RWPE1 (cell line): ENCODE data around the gene WBP2.

ENCODE experiments used
- CTCF ChIA-PET: fragments of 350-600 bp; sonication (Branson Sonifier 250); formaldehyde crosslinking; extraction: SDS; loops from one replicate; lab custom pipeline; 2021; lab: Yijun Ruan, JAX
- POLR2A ChIA-PET: fragments of 400-600 bp; formaldehyde crosslinking; extraction: SDS; loops from one replicate; lab custom pipeline; 2020; ENCODE audit warnings: antibody characterized with exemption; ENCODE audit not compliant: low non-redundant PET; lab: Yijun Ruan, JAX
- DNase-seq: peaks from one replicate; pipeline ENCODE4 v3.0.0; 2012; ENCODE audit warnings: low spot score
- H3K27ac ChIP-seq: fragments of 450-650 bp; 2 replicates; pipeline ENCODE4 v1.5.1; 2017
- CTCF ChIP-seq: fragments of 450-650 bp; conservative IDR thresholded peaks from 2 replicates; pipeline ENCODE4 v1.5.1; 2017; ENCODE audit warnings: low read depth, mild to moderate bottlenecking

WBP2 gene

GRCh38 chr17:75895370-75896155 lies 40.4 kb upstream of the WBP2 start:
- H3K27ac ChIP-seq, result peak overlapping the region; percentile 91
- CTCF ChIA-PET, result interaction anchor here (0.5 to 1.8 kb wide), 12 partner anchors 10 to 565 kb away, joined by 3 to 14 read pairs (median 4); partner anchors contain the start of genes TRIM47 and WBP2
- POLR2A ChIA-PET, result interaction anchor here (1.3 kb wide), 1 partner anchor 9 kb away, joined by 11 read pairs; no protein-coding TSS in a partner anchor
- TF ChIP-seq CTCF, result no peak
- DNase-seq, result no peak

- TF ChIP-seq CTCF, result no peak
- H3K27ac ChIP-seq, result peak overlapping the region; percentile 91
- DNase-seq, result no peak
Observed at GRCh38 chr17:75894049-75894733, 39.1 kb upstream of the WBP2 start.

GRCh38 chr17:75893305-75894048 lies 38.3 kb upstream of the WBP2 start:
- POLR2A ChIA-PET, result interaction anchor here (0.7 to 0.9 kb wide), 2 partner anchors 17 to 132 kb away, joined by 3 to 5 read pairs; no protein-coding TSS in a partner anchor
- no peak for TF ChIP-seq CTCF
- CTCF ChIA-PET, result interaction anchor here (0.6 to 1.1 kb wide), 2 partner anchors 83 to 128 kb away, joined by 3 to 5 read pairs; no protein-coding TSS in a partner anchor
- H3K27ac ChIP-seq, result peak overlapping the region; percentile 91
- DNase-seq, result no peak

More at GRCh38 chr17:75894049-75894733, 39.1 kb upstream of the WBP2 start:
- ChIA-PET CTCF (interaction anchor here (0.6 kb wide), 1 partner anchor 98 kb away, joined by 3 read pairs; no protein-coding TSS in a partner anchor), POLR2A (interaction anchor here (0.7 to 0.9 kb wide), 2 partner anchors 17 to 132 kb away, joined by 3 to 5 read pairs; no protein-coding TSS in a partner anchor)

GRCh38 chr17:75892556-75893224 lies 37.6 kb upstream of the WBP2 start:
- POLR2A ChIA-PET, result interaction anchor here (0.9 kb wide), 1 partner anchor 16 kb away, joined by 3 read pairs; no protein-coding TSS in a partner anchor
- no peak for TF ChIP-seq CTCF
- no peak for DNase-seq
- CTCF ChIA-PET, result interaction anchor here (0.6 to 1.1 kb wide), 3 partner anchors 18 to 127 kb away, joined by 3 to 5 read pairs (median 3); no protein-coding TSS in a partner anchor
- peak overlapping the region; percentile 91 for H3K27ac ChIP-seq

- POLR2A ChIA-PET, result no interaction called here
- H3K27ac ChIP-seq, result peak overlapping the region; percentile 91
- TF ChIP-seq CTCF, result no peak
- DNase-seq, result no peak
- CTCF ChIA-PET, result interaction anchor here (0.7 to 1.1 kb wide), 2 partner anchors 17 to 123 kb away, joined by 3 read pairs; no protein-coding TSS in a partner anchor
Observed at GRCh38 chr17:75891605-75892555, 36.7 kb upstream of the WBP2 start.
